ENCODE measurements around the gene GTF3C1.

The GTF3C1 gene

GRCh38 chr16:27413956-27414355 lies 135.8 kb downstream of the GTF3C1 start:
- H3K79me2 ChIP-seq (ENCODE audit: low read length): 0 out of 2 replicates have a peak, but pooled peaks cover 6% of the 10 kb centered on the region
- no peaks in the 10 kb centered on the region for H3K9me2 ChIP-seq (replicated peaks; ENCODE audit: insufficient read depth, low read length)
- H3K27me3 ChIP-seq (replicated peaks; ENCODE audit: insufficient read depth, low read length): no peaks in the 10 kb centered on the region
- H3K4me2 ChIP-seq (ENCODE audit: low read depth, low read length): no peak overlapping the region
- no peak overlapping the region for H3K27ac ChIP-seq (ENCODE audit: low read length)
- no peak overlapping the region for H3K9ac ChIP-seq (ENCODE audit: low read length)
- no peaks in the 10 kb centered on the region for H3K9me3 ChIP-seq (replicated peaks; ENCODE audit: insufficient read depth, low read length)
- H4K20me1 ChIP-seq (ENCODE audit: insufficient read depth, low read length): no peaks in the 10 kb centered on the region
- no peak for DNase-seq
- TF ChIP-seq CTCF (IDR thresholded peaks at IDR 0.05; ENCODE audit: low read length) (no peak), EZH2 (optimal IDR thresholded peaks at IDR 0.05; ENCODE audit: low read depth, low read length) (no peak), EZH2phosphoT487 (IDR thresholded peaks at IDR 0.05; ENCODE audit: low read length) (no peak)
- H3F3A ChIP-seq (ENCODE audit: insufficient read depth, low read length): no peaks in the 10 kb centered on the region
- no peaks in the 10 kb centered on the region for H3K4me1 ChIP-seq (ENCODE audit: low read length)
- no peak overlapping the region for H2AFZ ChIP-seq (ENCODE audit: low read length)
- H3K4me3 ChIP-seq (ENCODE audit: low read length): no peak overlapping the region
- no peaks in the 10 kb centered on the region for H3K36me3 ChIP-seq (replicated peaks; ENCODE audit: insufficient read depth, low read length)

GRCh38 chr16:27410761-27411160 lies 139.0 kb downstream of the GTF3C1 start:
- Histone ChIP-seq H4K20me1 (ENCODE audit: insufficient read depth, low read length) (no peaks in the 10 kb centered on the region), H3K4me1 (ENCODE audit: low read length) (no peaks in the 10 kb centered on the region), H3K36me3 (replicated peaks; ENCODE audit: insufficient read depth, low read length) (no peaks in the 10 kb centered on the region), H3K27ac (ENCODE audit: low read length) (no peak overlapping the region), H3K4me2 (ENCODE audit: low read depth, low read length) (no peak overlapping the region), H3K9me2 (replicated peaks; ENCODE audit: insufficient read depth, low read length) (no peaks in the 10 kb centered on the region), H3K9me3 (replicated peaks; ENCODE audit: insufficient read depth, low read length) (no peaks in the 10 kb centered on the region), H3F3A (ENCODE audit: insufficient read depth, low read length) (no peaks in the 10 kb centered on the region), H3K79me2 (ENCODE audit: low read length) (0 out of 2 replicates have a peak, but pooled peaks cover 9% of the 10 kb centered on the region), H2AFZ (ENCODE audit: low read length) (no peak overlapping the region), H3K27me3 (replicated peaks; ENCODE audit: insufficient read depth, low read length) (no peaks in the 10 kb centered on the region), H3K9ac (ENCODE audit: low read length) (no peak overlapping the region), H3K4me3 (ENCODE audit: low read length) (no peak overlapping the region)
- no peak for TF ChIP-seq CTCF (IDR thresholded peaks at IDR 0.05; ENCODE audit: low read length)
- no peak for TF ChIP-seq EZH2 (optimal IDR thresholded peaks at IDR 0.05; ENCODE audit: low read depth, low read length)
- no peak for TF ChIP-seq EZH2phosphoT487 (IDR thresholded peaks at IDR 0.05; ENCODE audit: low read length)
- no peak for DNase-seq

All from MM.1S (cell line).